Measurements from ENCODE around the gene NDOR1. TPM values are rescaled to one million over a fixed set of nuclear protein-coding genes. Genes with fewer than 3 reads are reported as not detected.

NDOR1 gene
- total RNA-seq, 2 experiments from 2014 or later = 44.7 to 45.5 TPM

GRCh38 chr9:137178939-137179630, 26.4 kb upstream of the NDOR1 start:
- Mint-ChIP-seq H3K4me1 (ENCODE audit: low read depth) (no peaks in the 10 kb centered on the region), H3K27me3 (ENCODE audit: low read depth) (no peaks in the 10 kb centered on the region), H3K27ac (no peak overlapping the region), H3K36me3 (ENCODE audit: low read depth) (peaks cover 12% of the 10 kb centered on the region), H3K4me3 (no peak overlapping the region), H3K9me3 (ENCODE audit: insufficient read depth) (no peaks in the 10 kb centered on the region)
- no peak for ATAC-seq
- DNase-seq = no peak
- POLR2A ChIA-PET = no interaction called here
- CTCF ChIA-PET = no interaction called here

DNA sequence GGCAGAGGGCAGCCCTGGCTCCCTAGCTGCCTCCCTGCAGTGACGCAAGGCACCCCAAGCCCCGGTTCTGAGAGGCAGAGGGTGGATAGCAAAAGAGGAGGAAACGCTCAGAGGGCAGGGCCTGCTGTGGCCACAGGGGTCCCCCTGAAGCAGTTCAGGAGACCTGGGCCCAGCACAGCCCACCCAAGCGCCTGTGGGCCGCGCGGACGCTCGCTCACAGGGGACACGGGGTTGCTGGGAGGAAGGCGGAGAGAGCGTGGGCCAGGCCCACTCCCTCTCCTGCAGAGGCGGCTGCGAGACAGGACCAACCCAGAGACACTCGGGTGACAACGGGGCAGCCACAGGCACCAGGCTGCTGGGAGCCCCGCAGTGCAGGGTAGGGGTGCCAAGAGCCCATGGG, 25.7 kb upstream of the NDOR1 start:
- Mint-ChIP-seq H3K4me3 (no peak overlapping the region), H3K27me3 (ENCODE audit: low read depth) (no peaks in the 10 kb centered on the region), H3K36me3 (ENCODE audit: low read depth) (peaks cover 16% of the 10 kb centered on the region), H3K4me1 (ENCODE audit: low read depth) (peaks cover 3% of the 10 kb centered on the region), H3K9me3 (ENCODE audit: insufficient read depth) (no peaks in the 10 kb centered on the region), H3K27ac (no peak overlapping the region)
- CTCF ChIA-PET = no interaction called here
- POLR2A ChIA-PET = no interaction called here
- ATAC-seq = no peak
- DNase-seq = no peak

DNA sequence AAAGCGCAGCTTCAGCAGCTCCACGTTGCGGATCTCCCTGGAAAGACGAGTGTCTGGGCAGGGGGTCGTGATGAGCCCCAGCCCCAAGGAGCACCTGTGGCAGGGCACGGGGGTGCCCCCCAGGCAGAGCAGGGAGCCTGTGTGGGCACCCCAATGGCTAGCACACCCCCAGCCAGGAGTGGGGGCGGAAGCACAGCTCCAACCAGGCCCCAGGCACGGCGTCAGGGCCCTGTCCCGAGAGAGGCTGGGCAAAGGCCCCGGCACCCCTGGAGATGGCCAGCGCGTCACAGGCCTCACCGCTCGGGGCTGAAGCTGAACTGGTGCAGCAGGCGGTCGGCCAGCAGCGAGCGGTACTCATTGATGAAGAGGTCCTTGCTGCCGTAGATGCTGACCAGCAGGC, 25.0 kb upstream of the NDOR1 start:
- DNase-seq = no peak
- ChIA-PET POLR2A (interaction anchor here (0.8 kb wide), 1 partner anchor 9 kb away, joined by 3 read pairs; the partner anchor contains the start of gene SSNA1), CTCF (no interaction called here)

DNA sequence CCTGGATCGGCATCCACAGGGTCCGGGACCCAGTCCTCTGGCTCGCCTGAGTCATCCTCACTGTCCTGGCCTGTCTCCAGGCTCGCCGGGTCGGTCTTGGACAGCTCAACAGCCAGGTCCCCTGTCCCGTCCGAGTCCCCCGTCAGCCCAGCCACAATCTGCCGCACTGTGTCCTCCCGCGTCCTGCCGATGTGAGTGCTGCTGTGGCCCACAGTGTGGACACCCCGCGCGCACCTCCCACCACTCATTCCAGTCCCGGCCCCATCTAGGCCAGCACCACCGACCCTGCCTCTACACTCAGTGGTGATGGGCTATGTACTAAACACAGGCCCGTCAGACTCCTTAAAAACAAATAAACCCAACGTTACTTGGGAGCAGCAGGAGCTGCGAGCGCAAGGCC, 23.8 kb upstream of the NDOR1 start:
- ATAC-seq (no peak), DNase-seq (no peak)
- peaks cover 16% of the 10 kb centered on the region for H3K36me3 Mint-ChIP-seq (ENCODE audit: low read depth)
- peaks cover 11% of the 10 kb centered on the region for H3K4me1 Mint-ChIP-seq (ENCODE audit: low read depth)
- H3K9me3 Mint-ChIP-seq (ENCODE audit: insufficient read depth) = no peaks in the 10 kb centered on the region
- no peak overlapping the region for H3K27ac Mint-ChIP-seq
- H3K4me3 Mint-ChIP-seq = no peak overlapping the region
- POLR2A ChIA-PET = no interaction called here
- CTCF ChIA-PET = no interaction called here
- no peaks in the 10 kb centered on the region for H3K27me3 Mint-ChIP-seq (ENCODE audit: low read depth)

More for the DNA sequence above, 25.0 kb upstream of the NDOR1 start:
- no peak overlapping the region for H3K27ac Mint-ChIP-seq
- H3K36me3 Mint-ChIP-seq (ENCODE audit: low read depth) = peaks cover 16% of the 10 kb centered on the region
- H3K9me3 Mint-ChIP-seq (ENCODE audit: insufficient read depth) = no peaks in the 10 kb centered on the region
- H3K4me1 Mint-ChIP-seq (ENCODE audit: low read depth) = peaks cover 3% of the 10 kb centered on the region
- H3K4me3 Mint-ChIP-seq = no peak overlapping the region
- H3K27me3 Mint-ChIP-seq (ENCODE audit: low read depth) = no peaks in the 10 kb centered on the region
- no peak for ATAC-seq

GRCh38 chr9:137182836-137183235, 22.7 kb upstream of the NDOR1 start:
- POLR2A ChIA-PET = interaction anchor here (1.1 kb wide), 1 partner anchor 9 kb away, joined by 3 read pairs; no protein-coding TSS in a partner anchor
- CTCF ChIA-PET = no interaction called here
- peaks cover 15% of the 10 kb centered on the region for H3K36me3 Mint-ChIP-seq (ENCODE audit: low read depth)
- ATAC-seq (no peak), DNase-seq (no peak)
- no peak overlapping the region for H3K27ac Mint-ChIP-seq
- H3K27me3 Mint-ChIP-seq (ENCODE audit: low read depth) = no peaks in the 10 kb centered on the region
- H3K4me1 Mint-ChIP-seq (ENCODE audit: low read depth) = peaks cover 23% of the 10 kb centered on the region
- H3K4me3 Mint-ChIP-seq = no peak overlapping the region
- H3K9me3 Mint-ChIP-seq (ENCODE audit: insufficient read depth) = no peaks in the 10 kb centered on the region

- H3K4me3 Mint-ChIP-seq = no peak overlapping the region
- no peaks in the 10 kb centered on the region for H3K9me3 Mint-ChIP-seq (ENCODE audit: insufficient read depth)
- H3K4me1 Mint-ChIP-seq (ENCODE audit: low read depth) = peaks cover 25% of the 10 kb centered on the region
- no peak overlapping the region for H3K27ac Mint-ChIP-seq
- no peak for ATAC-seq
- POLR2A ChIA-PET = interaction anchor here (0.6 kb wide), 1 partner anchor 860 kb away, joined by 3 read pairs; no protein-coding TSS in a partner anchor
- peaks cover 17% of the 10 kb centered on the region for H3K36me3 Mint-ChIP-seq (ENCODE audit: low read depth)
- no peaks in the 10 kb centered on the region for H3K27me3 Mint-ChIP-seq (ENCODE audit: low read depth)
- DNase-seq = no peak
- CTCF ChIA-PET = no interaction called here
Observed at GRCh38 chr9:137183980-137184595, 21.4 kb upstream of the NDOR1 start.

- peaks cover 20% of the 10 kb centered on the region for H3K36me3 Mint-ChIP-seq (ENCODE audit: low read depth)
- DNase-seq (no peak), ATAC-seq (no peak)
- H3K27ac Mint-ChIP-seq = no peak overlapping the region
- H3K4me1 Mint-ChIP-seq (ENCODE audit: low read depth) = peaks cover 33% of the 10 kb centered on the region
- ChIA-PET POLR2A (no interaction called here), CTCF (no interaction called here)
- H3K9me3 Mint-ChIP-seq (ENCODE audit: insufficient read depth) = no peaks in the 10 kb centered on the region
- H3K27me3 Mint-ChIP-seq (ENCODE audit: low read depth) = no peaks in the 10 kb centered on the region
- no peak overlapping the region for H3K4me3 Mint-ChIP-seq
Observed at GRCh38 chr9:137184881-137185660, 20.4 kb upstream of the NDOR1 start.

DNA sequence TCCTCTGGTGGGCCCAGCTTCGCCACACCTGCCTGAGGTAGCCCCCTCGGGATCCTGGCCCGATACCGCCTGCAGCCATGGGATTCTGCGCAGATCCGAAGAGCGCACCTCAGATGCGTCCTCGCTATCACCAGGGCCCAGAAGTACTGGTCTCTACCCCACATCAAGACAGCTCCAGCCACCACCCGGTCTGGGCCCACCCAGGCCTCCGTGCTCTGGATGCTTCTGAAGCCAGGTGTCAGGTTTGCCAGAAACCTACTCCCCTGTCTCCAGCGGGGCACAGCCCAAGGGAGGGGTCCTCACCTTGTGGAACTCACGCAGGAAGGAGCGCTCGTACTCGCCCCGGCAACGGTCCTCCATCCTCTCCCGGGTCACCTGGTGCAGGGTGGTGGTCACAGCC, 19.6 kb upstream of the NDOR1 start:
- H3K4me1 Mint-ChIP-seq (ENCODE audit: low read depth) = peaks cover 40% of the 10 kb centered on the region
- H3K27me3 Mint-ChIP-seq (ENCODE audit: low read depth) = no peaks in the 10 kb centered on the region
- CTCF ChIA-PET = no interaction called here
- H3K9me3 Mint-ChIP-seq (ENCODE audit: insufficient read depth) = no peaks in the 10 kb centered on the region
- H3K4me3 Mint-ChIP-seq = no peak overlapping the region
- DNase-seq (no peak), ATAC-seq (no peak)
- no peak overlapping the region for H3K27ac Mint-ChIP-seq
- POLR2A ChIA-PET = no interaction called here
- H3K36me3 Mint-ChIP-seq (ENCODE audit: low read depth) = peaks cover 20% of the 10 kb centered on the region

DNA sequence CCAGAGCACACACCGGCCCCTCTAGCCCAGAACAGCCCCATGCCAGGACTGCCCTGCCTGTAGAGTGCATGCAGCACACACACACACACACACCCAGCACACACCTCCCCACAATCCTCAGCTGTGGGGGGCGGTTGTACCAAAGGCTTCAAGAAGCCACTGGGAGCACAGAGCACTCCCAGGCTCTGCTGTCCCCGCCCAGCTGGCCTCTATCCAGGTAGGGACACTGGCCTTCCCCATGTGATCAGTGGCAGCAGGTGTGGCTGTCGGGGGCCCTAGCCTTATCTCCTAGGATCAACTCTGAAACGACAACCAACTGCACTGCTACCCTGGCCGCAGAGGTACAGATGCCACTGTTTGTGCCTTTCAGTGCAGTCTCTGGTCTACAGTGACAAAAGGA, 19.1 kb upstream of the NDOR1 start:
- no peaks in the 10 kb centered on the region for H3K9me3 Mint-ChIP-seq (ENCODE audit: insufficient read depth)
- H3K4me1 Mint-ChIP-seq (ENCODE audit: low read depth) = peaks cover 42% of the 10 kb centered on the region
- ATAC-seq (no peak), DNase-seq (no peak)
- H3K4me3 Mint-ChIP-seq = peak overlapping the region; percentile 90
- H3K27ac Mint-ChIP-seq = peak overlapping the region; percentile 32
- peaks cover 20% of the 10 kb centered on the region for H3K36me3 Mint-ChIP-seq (ENCODE audit: low read depth)
- CTCF ChIA-PET = interaction anchor here (1.7 kb wide), 1 partner anchor 50 kb away, joined by 4 read pairs; no protein-coding TSS in a partner anchor
- POLR2A ChIA-PET = interaction anchor here (3.2 kb wide), 1 partner anchor 14 kb away, joined by 20 read pairs; the partner anchor contains the start of gene TPRN
- H3K27me3 Mint-ChIP-seq (ENCODE audit: low read depth) = no peaks in the 10 kb centered on the region

DNA sequence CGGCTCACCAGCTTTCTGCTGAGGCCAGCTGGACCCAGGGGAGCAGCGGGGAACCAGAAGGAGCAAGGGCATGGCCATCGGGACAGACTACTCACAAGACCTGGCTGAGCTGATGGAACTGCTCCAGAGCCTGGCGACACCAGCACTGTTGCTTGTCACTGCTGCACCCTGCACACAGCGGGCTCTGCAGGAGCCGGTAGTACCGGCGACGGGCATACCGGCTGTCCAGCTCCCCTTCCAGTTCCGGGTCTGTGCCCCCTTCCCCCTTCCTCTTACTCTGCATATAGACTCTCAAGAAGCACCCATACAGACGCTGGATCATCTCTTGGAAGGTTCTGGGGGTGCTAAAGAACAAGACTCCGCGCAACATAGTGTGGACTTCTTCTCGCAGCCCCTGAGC, 18.1 kb upstream of the NDOR1 start:
- H3K4me1 Mint-ChIP-seq (ENCODE audit: low read depth) = peaks cover 42% of the 10 kb centered on the region
- H3K27me3 Mint-ChIP-seq (ENCODE audit: low read depth) = no peaks in the 10 kb centered on the region
- H3K9me3 Mint-ChIP-seq (ENCODE audit: insufficient read depth) = no peaks in the 10 kb centered on the region
- CTCF ChIA-PET = interaction anchor here (1.2 to 3.4 kb wide), 6 partner anchors 11 to 119 kb away, joined by 3 to 23 read pairs (median 4); partner anchors contain the start of genes CYSRT1 and RNF224
- ATAC-seq (no peak), DNase-seq (no peak)
- peaks cover 16% of the 10 kb centered on the region for H3K36me3 Mint-ChIP-seq (ENCODE audit: low read depth)
- H3K4me3 Mint-ChIP-seq = peak overlapping the region; percentile 90
- peak overlapping the region; percentile 96 for H3K27ac Mint-ChIP-seq
- POLR2A ChIA-PET = interaction anchor here (0.7 to 3.2 kb wide), 12 partner anchors 11 to 243 kb away, joined by 3 to 28 read pairs (median 4); partner anchors contain the start of genes CYSRT1, RNF208, SAPCD2 and TPRN

DNA sequence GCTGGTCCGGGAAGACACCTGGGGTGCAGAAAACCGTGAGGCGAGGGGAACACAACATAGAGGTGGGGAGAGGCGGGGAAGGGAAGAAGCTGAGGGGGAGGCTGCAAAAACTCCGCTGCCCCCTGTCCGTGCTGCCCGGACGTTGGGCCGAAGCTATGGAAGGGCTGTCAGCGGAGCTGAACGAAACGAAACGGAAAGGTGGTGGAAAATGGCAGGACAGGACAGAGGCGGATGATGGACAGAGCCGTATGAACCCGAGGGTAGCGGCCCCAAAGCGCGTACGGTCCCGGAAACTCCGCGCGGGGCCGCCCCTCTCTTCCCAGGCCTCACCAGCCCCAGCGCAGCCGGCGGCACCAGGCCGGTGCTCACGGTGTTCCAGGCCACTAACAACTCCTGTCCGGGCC, 17.4 kb upstream of the NDOR1 start:
- ATAC-seq (no peak), DNase-seq (no peak)
- Mint-ChIP-seq H3K4me1 (ENCODE audit: low read depth) (peaks cover 42% of the 10 kb centered on the region), H3K4me3 (peak overlapping the region; percentile 90), H3K27ac (peak overlapping the region; percentile 96), H3K27me3 (ENCODE audit: low read depth) (no peaks in the 10 kb centered on the region), H3K36me3 (ENCODE audit: low read depth) (peaks cover 16% of the 10 kb centered on the region), H3K9me3 (ENCODE audit: insufficient read depth) (no peaks in the 10 kb centered on the region)
- POLR2A ChIA-PET = interaction anchor here (0.7 to 3.2 kb wide), 13 partner anchors 10 to 244 kb away, joined by 3 to 28 read pairs (median 4); partner anchors contain the start of genes CYSRT1, RNF208, SAPCD2 and TPRN
- CTCF ChIA-PET = interaction anchor here (1.2 to 3.4 kb wide), 12 partner anchors 10 to 120 kb away, joined by 3 to 23 read pairs (median 5); partner anchors contain the start of genes CYSRT1, RNF208, RNF224 and TPRN
